ENCODE measurements around the gene SPACA1.

Gene SPACA1

GRCh38 chr6:88089708-88090107 is 42.1 kb downstream of the SPACA1 start:
- Histone ChIP-seq H3K27ac (ENCODE audit: low read depth, low read length) (no peak overlapping the region), H3K9ac (ENCODE audit: low read length) (no peak overlapping the region), H3K36me3 (ENCODE audit: control insufficient read depth, insufficient read depth, low read length) (no peaks in the 10 kb centered on the region), H3K4me1 (ENCODE audit: control insufficient read depth, insufficient read depth, low read length) (peaks cover 32% of the 10 kb centered on the region), H3K4me3 (ENCODE audit: low read depth, low read length) (no peak overlapping the region), H3K27me3 (ENCODE audit: control insufficient read depth, insufficient read depth, low read length) (no peaks in the 10 kb centered on the region), H3K9me3 (ENCODE audit: control insufficient read depth, insufficient read depth, low read depth, low read length) (no peaks in the 10 kb centered on the region)

DNA sequence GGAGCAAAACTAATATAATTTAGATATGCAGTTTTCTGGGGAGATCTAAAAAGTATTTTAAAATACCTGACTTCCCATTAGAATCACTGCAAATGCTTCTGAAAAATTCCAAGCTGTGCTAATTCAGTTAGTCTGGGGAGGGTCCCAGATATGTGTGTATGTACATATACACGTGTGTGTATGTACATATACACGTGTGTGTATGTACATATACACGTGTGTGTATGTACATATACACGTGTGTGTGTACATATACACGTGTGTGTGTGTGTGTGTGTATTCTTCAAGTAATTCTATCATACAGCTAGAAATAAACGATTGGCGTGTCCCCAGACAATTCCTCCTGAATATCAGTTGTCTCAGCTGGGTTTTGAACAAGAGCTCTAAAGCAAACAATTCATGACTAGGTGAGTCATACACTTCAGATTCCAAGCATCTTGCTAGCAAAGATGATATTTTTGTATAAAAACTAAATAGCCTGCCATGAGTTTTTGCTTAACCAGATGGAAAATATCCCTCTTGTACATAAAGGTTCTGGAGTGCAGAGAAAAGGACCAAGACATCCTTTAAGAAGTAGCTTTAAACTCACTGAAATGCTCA is 58.2 kb downstream of the SPACA1 start:
- H3K9ac ChIP-seq (ENCODE audit: low read length), result no peak overlapping the region
- no peak overlapping the region for H3K4me3 ChIP-seq (ENCODE audit: low read depth, low read length)
- no peaks in the 10 kb centered on the region for H3K9me3 ChIP-seq (ENCODE audit: control insufficient read depth, insufficient read depth, low read depth, low read length)
- no peak overlapping the region for H3K27ac ChIP-seq (ENCODE audit: low read depth, low read length)
- H3K27me3 ChIP-seq (ENCODE audit: control insufficient read depth, insufficient read depth, low read length), result no peaks in the 10 kb centered on the region
- H3K4me1 ChIP-seq (ENCODE audit: control insufficient read depth, insufficient read depth, low read length), result no peaks in the 10 kb centered on the region
- no peaks in the 10 kb centered on the region for H3K36me3 ChIP-seq (ENCODE audit: control insufficient read depth, insufficient read depth, low read length)

GRCh38 chr6:88107241-88107640 is 59.6 kb downstream of the SPACA1 start:
- Histone ChIP-seq H3K27ac (ENCODE audit: low read depth, low read length) (no peak overlapping the region), H3K4me1 (ENCODE audit: control insufficient read depth, insufficient read depth, low read length) (no peaks in the 10 kb centered on the region), H3K36me3 (ENCODE audit: control insufficient read depth, insufficient read depth, low read length) (no peaks in the 10 kb centered on the region), H3K27me3 (ENCODE audit: control insufficient read depth, insufficient read depth, low read length) (no peaks in the 10 kb centered on the region), H3K4me3 (ENCODE audit: low read depth, low read length) (no peak overlapping the region), H3K9ac (ENCODE audit: low read length) (no peak overlapping the region), H3K9me3 (ENCODE audit: control insufficient read depth, insufficient read depth, low read depth, low read length) (no peaks in the 10 kb centered on the region)

DNA sequence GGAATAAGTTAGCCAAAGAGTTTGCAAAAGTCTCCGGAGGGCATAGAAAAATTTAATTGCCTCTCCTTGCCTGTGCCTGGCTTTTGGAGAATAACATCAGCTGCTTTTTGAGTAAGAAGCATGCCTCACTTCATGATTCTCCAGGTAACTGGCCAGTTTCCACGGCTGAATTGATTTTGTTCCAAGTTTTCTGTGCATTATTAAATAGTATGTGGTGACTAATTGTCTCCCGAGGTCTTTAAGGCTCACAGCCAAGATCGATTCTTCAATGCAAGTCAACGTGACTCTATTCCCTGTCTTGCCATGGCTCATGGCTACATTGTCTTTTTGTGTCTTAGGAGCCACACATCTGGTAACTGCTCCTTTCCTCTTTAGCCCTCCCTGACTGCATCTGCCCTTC is 64.3 kb downstream of the SPACA1 start:
- Histone ChIP-seq H3K4me3 (ENCODE audit: low read depth, low read length) (no peak overlapping the region), H3K36me3 (ENCODE audit: control insufficient read depth, insufficient read depth, low read length) (no peaks in the 10 kb centered on the region), H3K9ac (ENCODE audit: low read length) (no peak overlapping the region), H3K9me3 (ENCODE audit: control insufficient read depth, insufficient read depth, low read depth, low read length) (no peaks in the 10 kb centered on the region), H3K27me3 (ENCODE audit: control insufficient read depth, insufficient read depth, low read length) (no peaks in the 10 kb centered on the region), H3K27ac (ENCODE audit: low read depth, low read length) (no peak overlapping the region), H3K4me1 (ENCODE audit: control insufficient read depth, insufficient read depth, low read length) (peaks cover 2% of the 10 kb centered on the region; the same call in 1 of the 2 replicates)

DNA sequence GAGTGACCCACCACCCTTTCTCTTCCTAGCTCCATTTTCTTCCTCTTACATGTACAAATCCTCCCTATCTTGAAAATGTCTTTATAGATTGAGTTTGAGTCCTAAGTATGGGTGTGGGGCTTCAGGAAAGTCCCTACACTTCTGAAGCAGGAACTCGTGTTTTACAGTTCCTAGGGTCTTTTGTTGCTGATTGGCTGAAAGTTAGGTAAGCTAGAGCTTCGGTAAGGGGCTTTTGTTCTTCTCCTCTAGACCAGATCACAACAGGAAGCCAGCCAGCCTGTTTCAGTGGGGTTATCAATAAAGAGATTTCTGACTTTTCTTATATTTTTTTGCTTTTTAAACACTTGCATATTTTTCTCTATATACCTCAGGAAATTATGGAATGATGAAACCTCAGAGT is 67.2 kb downstream of the SPACA1 start:
- Histone ChIP-seq H3K27me3 (ENCODE audit: control insufficient read depth, insufficient read depth, low read length) (no peaks in the 10 kb centered on the region), H3K36me3 (ENCODE audit: control insufficient read depth, insufficient read depth, low read length) (no peaks in the 10 kb centered on the region), H3K4me3 (ENCODE audit: low read depth, low read length) (no peak overlapping the region), H3K27ac (ENCODE audit: low read depth, low read length) (no peak overlapping the region), H3K4me1 (ENCODE audit: control insufficient read depth, insufficient read depth, low read length) (peaks cover 2% of the 10 kb centered on the region; the same call in 1 of the 2 replicates), H3K9ac (ENCODE audit: low read length) (no peak overlapping the region), H3K9me3 (ENCODE audit: control insufficient read depth, insufficient read depth, low read depth, low read length) (no peaks in the 10 kb centered on the region)

GRCh38 chr6:88115307-88115706 is 67.7 kb downstream of the SPACA1 start:
- Histone ChIP-seq H3K36me3 (ENCODE audit: control insufficient read depth, insufficient read depth, low read length) (no peaks in the 10 kb centered on the region), H3K27me3 (ENCODE audit: control insufficient read depth, insufficient read depth, low read length) (no peaks in the 10 kb centered on the region), H3K9me3 (ENCODE audit: control insufficient read depth, insufficient read depth, low read depth, low read length) (no peaks in the 10 kb centered on the region), H3K4me3 (ENCODE audit: low read depth, low read length) (no peak overlapping the region), H3K9ac (ENCODE audit: low read length) (no peak overlapping the region), H3K4me1 (ENCODE audit: control insufficient read depth, insufficient read depth, low read length) (peaks cover 2% of the 10 kb centered on the region; the same call in 1 of the 2 replicates), H3K27ac (ENCODE audit: low read depth, low read length) (no peak overlapping the region)

DNA sequence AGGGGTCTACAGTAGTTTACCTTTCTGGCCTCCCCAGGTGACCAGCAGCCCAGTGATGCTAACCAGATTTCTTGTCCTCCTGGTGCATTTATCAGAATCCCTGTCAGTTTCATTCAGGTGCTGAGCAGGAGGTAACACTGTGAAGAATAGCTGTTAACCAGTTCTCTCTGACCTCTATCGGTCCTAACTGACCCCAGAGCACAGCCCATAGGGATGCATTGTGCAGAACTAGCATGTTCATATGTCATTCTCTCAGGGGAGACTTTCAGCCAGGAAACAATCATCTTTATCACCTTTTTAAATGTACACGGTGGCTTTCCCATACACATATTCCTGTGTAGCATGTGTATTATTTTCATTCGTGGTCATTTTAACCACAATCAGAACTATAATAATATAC is 68.6 kb downstream of the SPACA1 start:
- peaks cover 2% of the 10 kb centered on the region; the same call in 1 of the 2 replicates for H3K4me1 ChIP-seq (ENCODE audit: control insufficient read depth, insufficient read depth, low read length)
- H3K9me3 ChIP-seq (ENCODE audit: control insufficient read depth, insufficient read depth, low read depth, low read length), result no peaks in the 10 kb centered on the region
- H3K27ac ChIP-seq (ENCODE audit: low read depth, low read length), result no peak overlapping the region
- H3K4me3 ChIP-seq (ENCODE audit: low read depth, low read length), result no peak overlapping the region
- no peaks in the 10 kb centered on the region for H3K36me3 ChIP-seq (ENCODE audit: control insufficient read depth, insufficient read depth, low read length)
- H3K9ac ChIP-seq (ENCODE audit: low read length), result no peak overlapping the region
- no peaks in the 10 kb centered on the region for H3K27me3 ChIP-seq (ENCODE audit: control insufficient read depth, insufficient read depth, low read length)
